Chondrocyte (in vitro differentiated cells): ENCODE data around the gene KAT6B. TPM values are rescaled to one million over a fixed set of nuclear protein-coding genes. Genes with fewer than 3 reads are reported as not detected.

ENCODE experiments used
- DNase-seq: peaks from one replicate; pipeline ENCODE4 v3.0.0; 2021; ENCODE audit warnings: mixed read lengths, low spot score
- H3K27ac Mint-ChIP-seq: one replicate; pipeline ENCODE4 v1.8.0; 2021; ENCODE audit warnings: mild to moderate bottlenecking, moderate library complexity, mixed read lengths; ENCODE audit not compliant: unreplicated experiment
- H3K27me3 Mint-ChIP-seq: 2 replicates; pipeline ENCODE4 v1.8.0; 2021; ENCODE audit warnings: low read depth, mixed read lengths
- H3K36me3 Mint-ChIP-seq: 2 replicates; pipeline ENCODE4 v1.8.0; 2021; ENCODE audit warnings: low read depth, mixed read lengths
- H3K4me1 Mint-ChIP-seq: 2 replicates; pipeline ENCODE4 v1.8.0; 2021; ENCODE audit warnings: low read depth, mild to moderate bottlenecking, mixed read lengths
- H3K4me3 Mint-ChIP-seq: one replicate; pipeline ENCODE4 v1.8.0; 2021; ENCODE audit warnings: mild to moderate bottlenecking, moderate library complexity, mixed read lengths; ENCODE audit not compliant: unreplicated experiment
- H3K9me3 Mint-ChIP-seq: 2 replicates; pipeline ENCODE4 v1.8.0; 2021; ENCODE audit warnings: low read depth, mixed read lengths
- total RNA-seq: library from RNA; stranded (reverse); gene quantifications from 3 replicates; pipeline ENCODE4 v1.2.1, GENCODE V29; 2021
- TF ChIP-seq, protein P1 (sequence below): fragments of 200-600 bp; sonication (generic); IDR thresholded peaks from 2 replicates; pipeline ENCODE4 v1.5.0; 2021; ENCODE audit warnings: antibody characterized with exemption, mild to moderate bottlenecking, moderate library complexity

KAT6B gene
- total RNA-seq, 1 donor from 2014 or later, result 20.8 TPM

DNA sequence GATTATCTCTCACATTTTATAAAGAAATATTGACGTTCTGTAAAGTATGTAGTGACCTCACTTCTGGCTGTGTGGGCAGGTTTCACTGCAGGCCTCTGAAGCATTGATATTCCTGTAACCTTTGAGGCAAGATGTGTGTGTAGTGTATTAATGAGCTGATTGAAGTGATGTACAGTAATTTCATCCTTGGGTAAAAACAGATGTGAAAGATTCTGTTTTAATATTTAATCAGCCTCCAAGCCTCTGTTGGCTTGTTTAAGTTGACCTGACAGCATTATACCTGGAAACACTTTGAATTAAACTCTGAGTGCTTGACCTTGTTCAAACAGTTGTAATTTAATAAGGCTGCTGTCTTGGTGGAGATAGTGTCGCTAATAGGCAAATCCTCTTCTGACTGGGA is 74.9 kb downstream of the KAT6B start:
- TF ChIP-seq, protein P1, sequence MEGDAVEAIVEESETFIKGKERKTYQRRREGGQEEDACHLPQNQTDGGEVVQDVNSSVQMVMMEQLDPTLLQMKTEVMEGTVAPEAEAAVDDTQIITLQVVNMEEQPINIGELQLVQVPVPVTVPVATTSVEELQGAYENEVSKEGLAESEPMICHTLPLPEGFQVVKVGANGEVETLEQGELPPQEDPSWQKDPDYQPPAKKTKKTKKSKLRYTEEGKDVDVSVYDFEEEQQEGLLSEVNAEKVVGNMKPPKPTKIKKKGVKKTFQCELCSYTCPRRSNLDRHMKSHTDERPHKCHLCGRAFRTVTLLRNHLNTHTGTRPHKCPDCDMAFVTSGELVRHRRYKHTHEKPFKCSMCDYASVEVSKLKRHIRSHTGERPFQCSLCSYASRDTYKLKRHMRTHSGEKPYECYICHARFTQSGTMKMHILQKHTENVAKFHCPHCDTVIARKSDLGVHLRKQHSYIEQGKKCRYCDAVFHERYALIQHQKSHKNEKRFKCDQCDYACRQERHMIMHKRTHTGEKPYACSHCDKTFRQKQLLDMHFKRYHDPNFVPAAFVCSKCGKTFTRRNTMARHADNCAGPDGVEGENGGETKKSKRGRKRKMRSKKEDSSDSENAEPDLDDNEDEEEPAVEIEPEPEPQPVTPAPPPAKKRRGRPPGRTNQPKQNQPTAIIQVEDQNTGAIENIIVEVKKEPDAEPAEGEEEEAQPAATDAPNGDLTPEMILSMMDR, result no peak
- no peak overlapping the region for H3K4me3 Mint-ChIP-seq
- peaks cover 15% of the 10 kb centered on the region for H3K4me1 Mint-ChIP-seq
- no peaks in the 10 kb centered on the region for H3K36me3 Mint-ChIP-seq
- no peak overlapping the region for H3K27ac Mint-ChIP-seq
- DNase-seq, result no peak
- H3K27me3 Mint-ChIP-seq, result no peaks in the 10 kb centered on the region
- no peaks in the 10 kb centered on the region for H3K9me3 Mint-ChIP-seq

DNA sequence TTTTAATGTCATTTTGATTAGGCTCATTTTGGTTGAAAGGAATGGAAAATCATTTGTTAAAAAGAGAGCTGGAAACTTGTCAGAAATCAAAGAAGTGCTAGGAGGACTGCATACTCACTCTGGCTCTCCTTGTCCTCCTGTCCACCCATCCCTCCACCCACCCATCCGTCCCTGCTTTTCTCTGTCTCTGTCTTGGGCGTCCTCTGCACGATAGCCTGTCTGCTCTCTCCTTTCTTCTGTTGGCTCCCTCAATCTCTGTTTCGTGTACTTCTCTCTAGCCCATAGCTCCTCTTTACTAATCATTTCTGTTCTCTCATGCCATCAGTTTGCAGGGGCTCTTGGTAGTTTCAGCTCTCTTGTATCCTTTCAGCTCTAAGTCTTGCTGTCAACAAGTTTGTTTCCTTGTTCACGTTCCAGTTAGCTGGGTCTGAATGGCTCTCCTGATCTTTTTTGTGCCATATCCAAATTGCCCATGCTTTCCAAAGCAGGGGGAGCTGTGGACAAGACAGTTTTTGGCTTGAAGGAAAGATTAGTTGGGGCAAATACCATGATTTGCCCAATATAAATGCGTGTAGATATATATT is 75.6 kb downstream of the KAT6B start:
- Mint-ChIP-seq H3K4me1 (peaks cover 15% of the 10 kb centered on the region), H3K27me3 (no peaks in the 10 kb centered on the region), H3K27ac (no peak overlapping the region), H3K9me3 (no peaks in the 10 kb centered on the region), H3K36me3 (no peaks in the 10 kb centered on the region), H3K4me3 (no peak overlapping the region)
- no peak for DNase-seq
- TF ChIP-seq, protein P1, result no peak

DNA sequence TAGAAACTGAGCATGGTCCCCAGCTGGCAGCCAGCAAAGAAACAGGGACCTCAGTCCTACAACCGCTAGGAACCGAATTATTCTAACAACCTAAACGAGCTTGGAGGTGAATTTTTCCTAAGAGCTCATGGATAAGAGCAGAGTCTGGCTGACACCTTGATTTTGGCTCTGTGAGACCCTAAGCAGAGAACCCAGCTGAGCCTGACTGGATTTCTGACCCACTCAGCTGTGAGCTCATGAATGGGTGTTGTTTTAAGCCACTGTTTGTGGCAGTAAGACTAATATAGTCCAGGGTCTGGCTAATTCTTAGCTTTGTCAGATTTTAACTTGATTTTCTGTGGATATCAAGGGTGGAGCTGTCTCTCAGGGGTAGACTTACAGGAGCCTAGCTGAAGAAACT is 77.1 kb downstream of the KAT6B start:
- Mint-ChIP-seq H3K36me3 (no peaks in the 10 kb centered on the region), H3K27me3 (no peaks in the 10 kb centered on the region), H3K27ac (no peak overlapping the region), H3K4me1 (peaks cover 8% of the 10 kb centered on the region), H3K4me3 (no peak overlapping the region), H3K9me3 (no peaks in the 10 kb centered on the region)
- TF ChIP-seq, protein P1, result no peak
- DNase-seq, result no peak

DNA sequence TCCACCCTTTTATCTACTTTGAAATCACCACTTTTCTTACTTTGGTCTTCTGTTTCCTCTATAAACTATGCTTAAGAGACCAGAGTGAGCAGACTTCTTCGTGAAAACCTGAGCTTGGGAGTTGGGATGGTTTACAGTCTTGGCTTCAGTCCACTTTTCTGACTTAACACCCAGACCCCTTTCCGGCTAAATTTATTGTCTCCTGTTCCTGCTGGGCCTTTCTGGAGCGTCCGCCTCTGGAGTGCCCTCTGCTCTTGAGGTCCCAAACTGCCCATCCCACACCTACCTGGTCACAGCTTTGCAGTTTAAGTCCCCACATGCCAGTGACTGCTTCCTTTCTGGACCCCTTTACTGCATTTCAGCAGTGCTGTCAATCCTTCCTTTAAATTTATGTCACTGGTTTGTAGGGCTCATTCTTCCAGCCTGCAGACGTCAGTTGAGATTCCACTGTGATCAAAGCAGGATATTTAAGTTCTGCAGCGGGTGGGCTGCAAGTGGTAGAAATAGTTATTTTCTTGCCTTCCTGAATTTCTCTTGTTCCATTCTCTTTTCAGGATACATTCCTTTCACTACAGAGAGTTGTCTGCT is 80.3 kb downstream of the KAT6B start:
- H3K27me3 Mint-ChIP-seq, result no peaks in the 10 kb centered on the region
- no peak overlapping the region for H3K27ac Mint-ChIP-seq
- H3K4me1 Mint-ChIP-seq, result peaks cover 23% of the 10 kb centered on the region
- H3K4me3 Mint-ChIP-seq, result no peak overlapping the region
- no peaks in the 10 kb centered on the region for H3K36me3 Mint-ChIP-seq
- no peak for DNase-seq
- TF ChIP-seq, protein P1, result no peak
- no peaks in the 10 kb centered on the region for H3K9me3 Mint-ChIP-seq

DNA sequence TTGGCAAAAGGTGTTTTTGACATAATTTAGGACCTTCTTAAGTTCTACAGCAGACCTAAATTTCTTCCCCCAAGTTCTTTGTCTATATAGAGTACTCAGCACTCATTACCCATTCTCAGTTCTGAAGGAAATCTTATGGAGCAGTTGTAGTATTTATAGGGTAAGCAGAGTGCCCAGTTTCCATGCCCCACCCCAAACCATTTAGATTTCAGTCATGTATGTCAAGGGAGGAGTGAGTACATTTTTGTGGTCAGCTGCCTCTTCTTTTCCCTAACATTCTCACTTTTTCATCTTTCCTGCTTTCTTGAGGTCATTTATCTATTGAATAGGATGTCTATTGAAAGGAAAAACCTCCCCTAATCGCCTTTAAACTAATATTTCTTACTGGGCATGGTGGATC is 83.3 kb downstream of the KAT6B start:
- peak overlapping the region; percentile 18 for H3K27ac Mint-ChIP-seq
- TF ChIP-seq, protein P1, result no peak
- H3K36me3 Mint-ChIP-seq, result no peaks in the 10 kb centered on the region
- no peaks in the 10 kb centered on the region for H3K27me3 Mint-ChIP-seq
- no peak for DNase-seq
- H3K9me3 Mint-ChIP-seq, result no peaks in the 10 kb centered on the region
- no peak overlapping the region for H3K4me3 Mint-ChIP-seq
- H3K4me1 Mint-ChIP-seq, result peaks cover 20% of the 10 kb centered on the region
